Endothelial cell of umbilical vein (primary cell): ENCODE results near the gene SYT6. TPM values are rescaled to one million over a fixed set of nuclear protein-coding genes. Genes with fewer than 3 reads are reported as not detected.

Experiments
- BruUV-seq: library from RNA; stranded (reverse); fragments of 400-500 nt; replicated peaks from 2 replicates; lab custom pipeline; 2021; lab: Mats Ljungman, UMichigan
- CTCF ChIA-PET: fragments of 300-600, 350-600 bp; sonication (Branson Sonifier 250); formaldehyde crosslinking; loops from one replicate; lab custom pipeline; 2021; ENCODE audit warnings: antibody characterized with exemption, inconsistent platforms; lab: Charles Lee
- POLR2A ChIA-PET: fragments of 300-600, 350-600 bp; sonication (Branson Sonifier 250); formaldehyde crosslinking; loops from one replicate; lab custom pipeline; 2021; ENCODE audit warnings: antibody characterized with exemption, inconsistent platforms; lab: Charles Lee
- DNase-seq: peaks from one replicate; pipeline ENCODE4 v3.0.0-alpha.2; 2011; ENCODE audit warnings: low read depth, low spot score
- FAIRE-seq: peaks from 2 replicates; lab custom pipeline; 2011; peaks lifted over from hg19 to GRCh38; lab: Jason Lieb, UNC
- H2AFZ ChIP-seq: 2 replicates; pipeline ENCODE4 v1.6.0; 2012; ENCODE audit warnings: low read depth, low read length, control low read depth, inconsistent platforms
- H3K27ac ChIP-seq: 2 replicates; pipeline ENCODE4 v1.5.1; 2011; ENCODE audit warnings: low read depth, mild to moderate bottlenecking, control low read depth, low read length, moderate library complexity; ENCODE audit not compliant: insufficient read depth
- H3K27me3 ChIP-seq, 2 experiments: 2 replicates each; pipeline versions ENCODE4 v1.6.0 to v1.6.1; 2011; ENCODE audit warnings: low read length in 2 of 2, mixed read lengths in 1 of 2; ENCODE audit not compliant: control insufficient read depth in 2 of 2, insufficient read depth in 2 of 2
- H3K36me3 ChIP-seq, 2 experiments: 2 replicates in 1 of 2; 3 replicates in 1 of 2; pipeline ENCODE4 v1.5.1; 2011; ENCODE audit warnings: low read length in 2 of 2, mild to moderate bottlenecking in 1 of 2, moderate library complexity in 1 of 2; ENCODE audit not compliant: control insufficient read depth in 2 of 2, insufficient read depth in 2 of 2; ENCODE audit errors: extremely low read depth in 1 of 2
- H3K4me1 ChIP-seq: 3 replicates; pipeline ENCODE4 v1.5.1; 2011; ENCODE audit warnings: mild to moderate bottlenecking, low read length; ENCODE audit not compliant: control insufficient read depth, insufficient read depth; ENCODE audit errors: extremely low read depth
- H3K4me2 ChIP-seq: 2 replicates; pipeline ENCODE4 v1.6.1; 2011; ENCODE audit warnings: low read length, control low read depth, mixed read lengths; ENCODE audit not compliant: insufficient read depth
- H3K4me3 ChIP-seq, 3 experiments: fragments of 200-600 bp in 1 of 3; sonication (generic), shearing (Covaris generic) in 1 of 3; replicated peaks in 1 of 3; 2 replicates each; pipeline ENCODE4 v1.5.1; 2011 to 2016; ENCODE audit warnings: control low read depth in 3 of 3, low read length in 3 of 3, mild to moderate bottlenecking in 2 of 3, inconsistent platforms in 1 of 3, low read depth in 1 of 3, moderate library complexity in 1 of 3; ENCODE audit not compliant: insufficient read depth in 1 of 3
- H3K79me2 ChIP-seq: 2 replicates; pipeline ENCODE4 v1.6.0; 2012; ENCODE audit warnings: low read length, inconsistent platforms; ENCODE audit not compliant: control insufficient read depth, insufficient read depth
- H3K9ac ChIP-seq: replicated peaks from 2 replicates; pipeline ENCODE3; 2011; ENCODE audit warnings: low read length, control low read depth; ENCODE audit not compliant: insufficient read depth; ENCODE audit errors: extremely low read depth
- H3K9me1 ChIP-seq: replicated peaks from 3 replicates; pipeline ENCODE4 v1.6.0; 2011; ENCODE audit warnings: mild to moderate bottlenecking, low read length; ENCODE audit not compliant: control insufficient read depth, insufficient read depth; ENCODE audit errors: extremely low read depth
- H3K9me3 ChIP-seq: replicated peaks from 2 replicates; pipeline ENCODE4 v1.5.1; 2012; ENCODE audit warnings: low read length, inconsistent platforms; ENCODE audit not compliant: control insufficient read depth, insufficient read depth
- H4K20me1 ChIP-seq: replicated peaks from 2 replicates; pipeline ENCODE3; 2011; ENCODE audit warnings: mild to moderate bottlenecking, low read length; ENCODE audit not compliant: control insufficient read depth, insufficient read depth; ENCODE audit errors: extremely low read depth
- EZH2 ChIP-seq: IDR thresholded peaks from 2 replicates; pipeline ENCODE4 v1.6.1; 2012; ENCODE audit warnings: borderline replicate concordance, low read depth, mild to moderate bottlenecking, moderate library complexity, low read length, inconsistent platforms; ENCODE audit not compliant: severe bottlenecking
- FOS ChIP-seq: IDR thresholded peaks from 2 replicates; pipeline ENCODE4 v1.6.1; 2011; ENCODE audit warnings: mild to moderate bottlenecking, low read length, moderate library complexity, borderline replicate concordance; ENCODE audit not compliant: insufficient read depth
- GATA2 ChIP-seq: IDR thresholded peaks from 2 replicates; pipeline ENCODE4 v1.7.0; 2011; ENCODE audit warnings: low read depth, mild to moderate bottlenecking, moderate library complexity, mixed read lengths, low read length; ENCODE audit not compliant: insufficient read length, insufficient read depth
- JUN ChIP-seq: IDR thresholded peaks from 2 replicates; pipeline ENCODE4 v1.6.1; 2011; ENCODE audit warnings: borderline replicate concordance, low read depth; ENCODE audit not compliant: insufficient read length, insufficient read depth
- MYC ChIP-seq: IDR thresholded peaks from one replicate; pipeline ENCODE4 v1.6.1; 2011; ENCODE audit warnings: mild to moderate bottlenecking, low read depth, low read length
- POLR2A ChIP-seq: IDR thresholded peaks from 2 replicates; pipeline ENCODE4 v1.6.1; 2012; ENCODE audit warnings: low read depth, mild to moderate bottlenecking, control low read depth, low read length
- POLR2AphosphoS5 ChIP-seq: IDR thresholded peaks from 2 replicates; pipeline ENCODE4 v1.6.1; 2012; ENCODE audit warnings: low read depth, mild to moderate bottlenecking, control low read depth, low read length, moderate library complexity; ENCODE audit not compliant: insufficient read depth
- dilution Hi-C: fragments of 300-500 bp; cut with MboI; formaldehyde crosslinking; loops from one replicate; pipeline ENCODE4 v1.15.0; 2019; ENCODE audit warnings: low sequenced_read_pairs; ENCODE audit not compliant: extremely low pct_ligation_motif_present
- intact Hi-C: fragments of 100-400 bp; cut with micrococcal nuclease; formaldehyde crosslinking; loops from one replicate; pipeline ENCODE4 v1.10.0; 2022
- polyA plus RNA-seq, 4 experiments: library from polyadenylated mRNA; depleted of rRNA in 3 of 4; stranded (reverse) in 3 of 4; unstranded in 1 of 4; fragments of >200 nt; gene quantifications; 2 replicates each; pipeline versions ENCODE4 v1.2.1 to v1.2.3, GENCODE V29; 2011 to 2012; ENCODE audit warnings: missing spikeins in 1 of 4
- total RNA-seq: library from RNA; stranded (reverse); gene quantifications from 2 replicates; pipeline ENCODE4 v1.2.3, GENCODE V29; 2021
- TF ChIP-seq, protein P1 (sequence below): IDR thresholded peaks from 2 replicates; pipeline ENCODE4 v1.6.1; 2011; ENCODE audit not compliant: insufficient read depth, insufficient read length
- TF ChIP-seq, protein P2 (sequence below), 2 donors: IDR thresholded peaks; 1 replicate in 1 of 2; 2 replicates in 1 of 2; pipeline ENCODE4 v1.5.1; 2011; ENCODE audit warnings: low read length in 2 of 2, mild to moderate bottlenecking in 2 of 2, moderate library complexity in 2 of 2, control low read depth in 1 of 2, inconsistent platforms in 1 of 2, low read depth in 1 of 2; ENCODE audit not compliant: insufficient read depth in 1 of 2; ENCODE audit errors: extremely low read depth in 1 of 2

Gene SYT6
- total and polyA plus RNA-seq, 2 donors (not counting 3 experiments of a cell fraction or from before 2014, with no cell fraction given), result 0.04 TPM; not detected in 1

DNA sequence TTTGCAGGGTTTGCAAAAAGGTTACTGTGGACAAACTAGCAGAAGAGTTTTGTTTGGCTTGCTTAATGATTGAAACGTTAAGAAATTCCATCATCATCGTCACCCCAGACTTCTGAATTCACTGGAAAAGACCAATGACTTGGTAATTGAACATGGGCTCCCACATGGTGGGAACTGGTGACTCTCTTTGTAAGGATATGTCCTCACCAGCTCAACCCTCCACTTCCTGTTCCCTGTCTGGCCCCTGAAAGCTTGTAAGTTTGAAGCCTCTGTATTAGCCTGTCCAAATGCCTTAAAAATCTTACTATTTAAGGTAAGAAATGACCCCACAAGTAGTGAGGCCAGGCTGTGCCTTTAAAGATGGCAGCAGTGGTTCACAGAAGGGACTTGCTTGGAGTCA, 9.7 kb downstream of the SYT6 start:
- Histone ChIP-seq H3K4me3 (no peak overlapping the region), H2AFZ (no peak overlapping the region), H3K79me2 (no peaks in the 10 kb centered on the region), H3K4me2 (no peak overlapping the region), H3K27me3 (peaks cover 9 to 17% of the 10 kb centered on the region in 2 experiments), H3K36me3 (no peaks in the 10 kb centered on the region), H4K20me1 (no peaks in the 10 kb centered on the region), H3K9me1 (no peaks in the 10 kb centered on the region), H3K9ac (no peak overlapping the region), H3K27ac (no peak overlapping the region), H3K9me3 (no peaks in the 10 kb centered on the region), H3K4me1 (no peaks in the 10 kb centered on the region)
- intact Hi-C loops, result no loop called here
- FAIRE-seq (no peak), DNase-seq (no peak)
- dilution Hi-C loops, result no loop called here
- no TSS peak for BruUV-seq
- POLR2A ChIA-PET, result no interaction called here
- CTCF ChIA-PET, result no interaction called here
- TF ChIP-seq, protein P1, sequence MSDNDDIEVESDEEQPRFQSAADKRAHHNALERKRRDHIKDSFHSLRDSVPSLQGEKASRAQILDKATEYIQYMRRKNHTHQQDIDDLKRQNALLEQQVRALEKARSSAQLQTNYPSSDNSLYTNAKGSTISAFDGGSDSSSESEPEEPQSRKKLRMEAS, result no peak
- TF ChIP-seq POLR2A, result no peak
- TF ChIP-seq MYC, result no peak
- TF ChIP-seq JUN, result no peak
- no peak for TF ChIP-seq GATA2
- TF ChIP-seq POLR2AphosphoS5, result no peak

DNA sequence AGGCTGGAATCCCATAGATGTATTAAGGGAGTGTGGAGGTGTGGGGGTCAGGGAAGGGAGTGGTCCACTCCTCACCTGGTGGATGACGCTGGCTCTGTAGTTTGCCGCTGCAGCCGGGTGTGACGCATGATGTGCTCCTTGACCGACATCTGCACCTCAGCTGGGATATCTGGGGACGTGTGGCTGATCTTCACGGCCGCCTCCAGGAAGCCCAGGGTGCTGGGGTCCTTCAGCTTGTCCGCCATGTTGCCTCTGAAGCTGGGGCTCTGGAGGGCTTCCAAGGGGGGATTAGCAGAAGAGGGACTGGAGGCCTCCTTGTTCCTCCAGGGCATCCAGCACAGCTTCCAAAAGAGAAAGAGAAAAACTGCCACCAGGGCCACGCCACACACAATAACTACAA, 14.1 kb downstream of the SYT6 start:
- no peak for DNase-seq
- no peaks in the 10 kb centered on the region for H3K9me3 ChIP-seq
- no peaks in the 10 kb centered on the region for H4K20me1 ChIP-seq
- no peaks in the 10 kb centered on the region for H3K4me1 ChIP-seq
- TF ChIP-seq GATA2 (no peak), MYC (no peak), FOS (no peak), EZH2 (no peak), JUN (no peak), POLR2A (no peak)
- TF ChIP-seq, protein P2, sequence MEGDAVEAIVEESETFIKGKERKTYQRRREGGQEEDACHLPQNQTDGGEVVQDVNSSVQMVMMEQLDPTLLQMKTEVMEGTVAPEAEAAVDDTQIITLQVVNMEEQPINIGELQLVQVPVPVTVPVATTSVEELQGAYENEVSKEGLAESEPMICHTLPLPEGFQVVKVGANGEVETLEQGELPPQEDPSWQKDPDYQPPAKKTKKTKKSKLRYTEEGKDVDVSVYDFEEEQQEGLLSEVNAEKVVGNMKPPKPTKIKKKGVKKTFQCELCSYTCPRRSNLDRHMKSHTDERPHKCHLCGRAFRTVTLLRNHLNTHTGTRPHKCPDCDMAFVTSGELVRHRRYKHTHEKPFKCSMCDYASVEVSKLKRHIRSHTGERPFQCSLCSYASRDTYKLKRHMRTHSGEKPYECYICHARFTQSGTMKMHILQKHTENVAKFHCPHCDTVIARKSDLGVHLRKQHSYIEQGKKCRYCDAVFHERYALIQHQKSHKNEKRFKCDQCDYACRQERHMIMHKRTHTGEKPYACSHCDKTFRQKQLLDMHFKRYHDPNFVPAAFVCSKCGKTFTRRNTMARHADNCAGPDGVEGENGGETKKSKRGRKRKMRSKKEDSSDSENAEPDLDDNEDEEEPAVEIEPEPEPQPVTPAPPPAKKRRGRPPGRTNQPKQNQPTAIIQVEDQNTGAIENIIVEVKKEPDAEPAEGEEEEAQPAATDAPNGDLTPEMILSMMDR (IDR thresholded peaks at IDR 0.05; ENCODE audit: extremely low read depth in 1 of 2, insufficient read depth in 1 of 2, low read depth in 1 of 2, low read length in 2 of 2), result no peak
- TF ChIP-seq, protein P1, result no peak
- no TSS peak for BruUV-seq
- H3K9me1 ChIP-seq, result no peaks in the 10 kb centered on the region
- no peak overlapping the region for H3K9ac ChIP-seq
- H2AFZ ChIP-seq, result no peak overlapping the region
- no peak for FAIRE-seq
- H3K79me2 ChIP-seq, result no peaks in the 10 kb centered on the region
- H3K27me3 ChIP-seq, result peaks cover 0 to 6% of the 10 kb centered on the region in 2 experiments
- no peaks in the 10 kb centered on the region for H3K36me3 ChIP-seq
- no peak overlapping the region for H3K27ac ChIP-seq
- H3K4me3 ChIP-seq, result no peak overlapping the region
- no peak overlapping the region for H3K4me2 ChIP-seq
- ChIA-PET POLR2A (no interaction called here), CTCF (no interaction called here)
- intact Hi-C loops, result no loop called here
- dilution Hi-C loops, result no loop called here
